GM20000 (cell line): Measurements from ENCODE around the gene PKN2.

ENCODE experiments used
- DNase-seq: peaks from one replicate; pipeline ENCODE4 v3.0.0; 2012; ENCODE audit warnings: low spot score
- CTCF ChIP-seq: IDR thresholded peaks from 2 replicates; pipeline ENCODE4 v1.5.1; 2012; ENCODE audit warnings: mild to moderate bottlenecking, control low read depth; ENCODE audit errors: extremely low read depth, missing control alignments

PKN2 gene

GRCh38 chr1:88768816-88769215 lies 84.7 kb downstream of the PKN2 start:
- no peak for DNase-seq
- no peak for TF ChIP-seq CTCF

GRCh38 chr1:88773540-88774150 lies 89.6 kb downstream of the PKN2 start:
- TF ChIP-seq CTCF: no peak
- no peak for DNase-seq

GRCh38 chr1:88774151-88774556 lies 90.1 kb downstream of the PKN2 start:
- no peak for DNase-seq
- no peak for TF ChIP-seq CTCF

GRCh38 chr1:88777604-88778149 lies 93.6 kb downstream of the PKN2 start:
- DNase-seq: no peak
- no peak for TF ChIP-seq CTCF

- no peak for TF ChIP-seq CTCF
- DNase-seq: no peak
Measured at GRCh38 chr1:88779880-88780279, 95.8 kb downstream of the PKN2 start.

- no peak for TF ChIP-seq CTCF
- no peak for DNase-seq
Measured at GRCh38 chr1:88780485-88780884, 96.4 kb downstream of the PKN2 start.

- DNase-seq: no peak
- TF ChIP-seq CTCF: no peak
Measured at GRCh38 chr1:88783145-88783544, 99.1 kb downstream of the PKN2 start.
